Right renal cortex interstitium (tissue), 3 donors: ENCODE measurements around the gene LRP6. TPM values are rescaled to one million over a fixed set of nuclear protein-coding genes. Genes with fewer than 3 reads are reported as not detected.
"Not testable (repeated sequence)": the region's sequence is repeated elsewhere in the genome, so short reads cannot be mapped to it uniquely, and the experiment has no call there.

Experiments
- DNase-seq, 3 donors: peaks; one replicate each; pipeline ENCODE4 v3.0.0-alpha.2; 2013; ENCODE audit warnings: low read depth in 3 of 3, low spot score in 2 of 3
- polyA plus RNA-seq, 3 donors: library from polyadenylated mRNA; unstranded; fragments of 120-200 nt; gene quantifications; one replicate each; pipeline ENCODE4 v1.2.1, GENCODE V29; 2013; ENCODE audit not compliant: insufficient read length in 3 of 3

Gene LRP6
- polyA plus RNA-seq, 3 donors: 60.3 to 66.9 (median 64.4) TPM

- DNase-seq: no peak
Observed at GRCh38 chr12:12127304-12127703, 139.5 kb downstream of the LRP6 start.

- DNase-seq: no peak
Observed at GRCh38 chr12:12126551-12126950, 140.3 kb downstream of the LRP6 start.

GRCh38 chr12:12123036-12123604 lies 143.7 kb downstream of the LRP6 start:
- DNase-seq: no peak

- DNase-seq: no peak
Observed at GRCh38 chr12:12121061-12121460, 145.8 kb downstream of the LRP6 start.

GRCh38 chr12:12116677-12117076 lies 150.2 kb downstream of the LRP6 start:
- DNase-seq: no peak

- DNase-seq: no peak
Observed at GRCh38 chr12:12115514-12115913, 151.3 kb downstream of the LRP6 start.

- not testable (repeated sequence) for DNase-seq
Observed at GRCh38 chr12:12110923-12111555, 155.8 kb downstream of the LRP6 start.

GRCh38 chr12:12108441-12109058 lies 158.3 kb downstream of the LRP6 start:
- no peak for DNase-seq

- DNase-seq: no peak
Observed at GRCh38 chr12:12107678-12108077, 159.2 kb downstream of the LRP6 start.

GRCh38 chr12:12099102-12099501 lies 167.7 kb downstream of the LRP6 start:
- DNase-seq: no peak

- DNase-seq: no peak
Observed at GRCh38 chr12:12098691-12099015, 168.2 kb downstream of the LRP6 start.

- DNase-seq: no peak
Observed at GRCh38 chr12:12097891-12098690, 168.8 kb downstream of the LRP6 start.

- DNase-seq: no peak
Observed at GRCh38 chr12:12095021-12095420, 171.8 kb downstream of the LRP6 start.

GRCh38 chr12:12094481-12094880 lies 172.4 kb downstream of the LRP6 start:
- DNase-seq: no peak

- DNase-seq: no peak
Observed at GRCh38 chr12:12091977-12092663, 174.7 kb downstream of the LRP6 start.

GRCh38 chr12:12091071-12091470 lies 175.8 kb downstream of the LRP6 start:
- DNase-seq: no peak

GRCh38 chr12:12088761-12089160 lies 178.1 kb downstream of the LRP6 start:
- no peak for DNase-seq

- no peak for DNase-seq
Observed at GRCh38 chr12:12088147-12088546, 178.7 kb downstream of the LRP6 start.

GRCh38 chr12:12087693-12088034 lies 179.2 kb downstream of the LRP6 start:
- no peak for DNase-seq

GRCh38 chr12:12086973-12087692 lies 179.7 kb downstream of the LRP6 start:
- no peak for DNase-seq

GRCh38 chr12:12086362-12086761 lies 180.5 kb downstream of the LRP6 start:
- DNase-seq: no peak
